ENCODE data around the gene COX14. TPM values are rescaled to one million over a fixed set of nuclear protein-coding genes. Genes with fewer than 3 reads are reported as not detected.

Gene COX14
- total and polyA plus RNA-seq, 10 donors = 45.9 to 116 (median 59.7) TPM

- intact Hi-C loops (cut with DNase I; ENCODE audit: low total_unique reads) = no loop called here
- H3K36me3 ChIP-seq = peaks cover 6 to 73% (median 59%) of the 10 kb centered on the region in 6 donors
- H3K4me1 ChIP-seq = peaks cover 0 to 4% (median 0%) of the 10 kb centered on the region in 6 donors
- DNase-seq = no peak
- H3K27ac ChIP-seq = no peak overlapping the region
- 84 to 96% (median 94%) methylated on average over 3 of the region's 3 CpGs for WGBS, 5 donors
- no peaks in the 10 kb centered on the region for H3K27me3 ChIP-seq (replicated peaks in 1 of 7)
- no peaks in the 10 kb centered on the region for H3K9me3 ChIP-seq
- H3K4me3 ChIP-seq = no peak overlapping the region
- TF ChIP-seq CTCF (IDR thresholded peaks at IDR 0.05 in 8 of 11, conservative IDR thresholded peaks at IDR 0.05 in 3 of 11) (no peak), POLR2A (IDR thresholded peaks at IDR 0.05) (no peak), POLR2AphosphoS5 (IDR thresholded peaks at IDR 0.05) (no peak)
These were observed 11.5 kb upstream of the COX14 start for GRCh38 chr12:50100561-50100960.

GRCh38 chr12:50101663-50102062 is 10.4 kb upstream of the COX14 start:
- H3K4me3 ChIP-seq = no peak overlapping the region
- no peaks in the 10 kb centered on the region for H3K9me3 ChIP-seq
- peaks cover 5 to 62% (median 48%) of the 10 kb centered on the region in 6 donors for H3K36me3 ChIP-seq
- DNase-seq = no peak
- WGBS, 5 donors = 84 to 88% (median 85%) methylated on average over 3 of the region's 3 CpGs
- intact Hi-C loops (cut with DNase I; ENCODE audit: low total_unique reads) = no loop called here
- no peaks in the 10 kb centered on the region for H3K27me3 ChIP-seq (replicated peaks in 1 of 7)
- TF ChIP-seq POLR2A (IDR thresholded peaks at IDR 0.05) (no peak), CTCF (IDR thresholded peaks at IDR 0.05 in 8 of 11, conservative IDR thresholded peaks at IDR 0.05 in 3 of 11) (peak in 3 of 11 experiments; percentile 17 to 34 (median 19)), POLR2AphosphoS5 (IDR thresholded peaks at IDR 0.05) (no peak)
- H3K27ac ChIP-seq = no peak overlapping the region
- H3K4me1 ChIP-seq = peaks cover 0 to 4% (median 0%) of the 10 kb centered on the region in 6 donors

- DNase-seq = no peak
- H3K4me1 ChIP-seq = peaks cover 0 to 4% (median 0%) of the 10 kb centered on the region in 6 donors
- H3K36me3 ChIP-seq = peaks cover under 1 to 57% (median 43%) of the 10 kb centered on the region in 6 donors
- H3K27me3 ChIP-seq (replicated peaks in 1 of 7) = no peaks in the 10 kb centered on the region
- intact Hi-C loops (cut with DNase I; ENCODE audit: low total_unique reads) = no loop called here
- no peaks in the 10 kb centered on the region for H3K9me3 ChIP-seq
- TF ChIP-seq POLR2A (IDR thresholded peaks at IDR 0.05) = no peak
- no peak for TF ChIP-seq POLR2AphosphoS5 (IDR thresholded peaks at IDR 0.05)
- no peak for TF ChIP-seq CTCF (IDR thresholded peaks at IDR 0.05 in 8 of 11, conservative IDR thresholded peaks at IDR 0.05 in 3 of 11)
- WGBS, 5 donors = 91 to 98% (median 92%) methylated on average over 2 of the region's 2 CpGs
- no peak overlapping the region for H3K4me3 ChIP-seq
- no peak overlapping the region for H3K27ac ChIP-seq
These were observed 9.9 kb upstream of the COX14 start for GRCh38 chr12:50102131-50102531.

GRCh38 chr12:50102646-50103309 is 9.3 kb upstream of the COX14 start:
- 72 to 83% (median 79%) methylated on average over 7 to 8 of the region's 8 CpGs for WGBS, 5 donors

More at GRCh38 chr12:50102646-50103309, 9.3 kb upstream of the COX14 start:
- H3K27ac ChIP-seq = no peak overlapping the region
- intact Hi-C loops (cut with DNase I; ENCODE audit: low total_unique reads) = no loop called here
- no peaks in the 10 kb centered on the region for H3K9me3 ChIP-seq
- no peak for TF ChIP-seq CTCF (IDR thresholded peaks at IDR 0.05 in 8 of 11, conservative IDR thresholded peaks at IDR 0.05 in 3 of 11)
- TF ChIP-seq POLR2AphosphoS5 (IDR thresholded peaks at IDR 0.05) = peak in 1 of 3 donors; percentile 30
- TF ChIP-seq POLR2A (IDR thresholded peaks at IDR 0.05) = no peak
- H3K4me1 ChIP-seq = peaks cover 0 to 4% (median 0%) of the 10 kb centered on the region in 6 donors
- no peak overlapping the region for H3K4me3 ChIP-seq
- no peaks in the 10 kb centered on the region for H3K27me3 ChIP-seq (replicated peaks in 1 of 7)
- H3K36me3 ChIP-seq = peaks cover 0 to 51% (median 37%) of the 10 kb centered on the region in 6 donors
- DNase-seq = no peak
